Panc1 (cell line): ENCODE measurements around the gene RBMS3.

Source experiments
- POLR2AphosphoS5 ChIP-seq: IDR thresholded peaks from 2 replicates; pipeline ENCODE4 v1.6.1; 2012; ENCODE audit warnings: mild to moderate bottlenecking, low read depth, low read length, moderate library complexity
- SIN3A ChIP-seq: IDR thresholded peaks from 2 replicates; pipeline ENCODE4 v1.6.1; 2012; ENCODE audit warnings: low read depth, mild to moderate bottlenecking, low read length, moderate library complexity, borderline replicate concordance; ENCODE audit not compliant: insufficient read depth
- TCF7L2 ChIP-seq: IDR thresholded peaks from 2 replicates; pipeline ENCODE4 v1.6.1; 2011; ENCODE audit warnings: mild to moderate bottlenecking, low read depth, low read length, inconsistent platforms
- TF ChIP-seq, protein P1 (sequence below): fragments of 450-650 bp; IDR thresholded peaks from 2 replicates; pipeline ENCODE4 v1.5.1; 2017; ENCODE audit warnings: mild to moderate bottlenecking
- TF ChIP-seq, protein P2 (sequence below), 2 experiments: IDR thresholded peaks; 2 replicates each; pipeline ENCODE4 v1.6.1; 2011 to 2012; ENCODE audit warnings: low read depth in 2 of 2, control low read depth in 1 of 2, low read length in 1 of 2, mild to moderate bottlenecking in 1 of 2, moderate library complexity in 1 of 2; ENCODE audit not compliant: insufficient read depth in 1 of 2

DNA sequence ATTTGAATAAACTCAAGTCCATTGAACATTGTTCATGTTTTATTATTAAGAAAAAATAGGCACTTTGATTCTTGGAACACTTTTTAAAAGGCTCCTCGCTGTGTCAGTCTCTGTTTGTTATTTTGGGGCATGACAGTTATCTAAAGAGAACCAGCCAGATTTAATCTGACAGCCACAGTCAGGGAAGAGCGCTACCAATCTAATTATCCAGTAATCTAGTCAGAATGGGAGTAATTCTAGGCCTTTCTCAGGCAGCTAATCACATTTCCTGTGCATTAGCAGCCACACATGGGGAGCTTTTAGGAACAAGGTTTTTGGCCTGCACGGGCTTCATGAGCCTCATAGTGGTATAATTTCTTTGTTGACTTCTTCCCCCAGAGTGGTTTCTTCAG is 362.2 kb downstream of the RBMS3 start:
- TF ChIP-seq, protein P1, sequence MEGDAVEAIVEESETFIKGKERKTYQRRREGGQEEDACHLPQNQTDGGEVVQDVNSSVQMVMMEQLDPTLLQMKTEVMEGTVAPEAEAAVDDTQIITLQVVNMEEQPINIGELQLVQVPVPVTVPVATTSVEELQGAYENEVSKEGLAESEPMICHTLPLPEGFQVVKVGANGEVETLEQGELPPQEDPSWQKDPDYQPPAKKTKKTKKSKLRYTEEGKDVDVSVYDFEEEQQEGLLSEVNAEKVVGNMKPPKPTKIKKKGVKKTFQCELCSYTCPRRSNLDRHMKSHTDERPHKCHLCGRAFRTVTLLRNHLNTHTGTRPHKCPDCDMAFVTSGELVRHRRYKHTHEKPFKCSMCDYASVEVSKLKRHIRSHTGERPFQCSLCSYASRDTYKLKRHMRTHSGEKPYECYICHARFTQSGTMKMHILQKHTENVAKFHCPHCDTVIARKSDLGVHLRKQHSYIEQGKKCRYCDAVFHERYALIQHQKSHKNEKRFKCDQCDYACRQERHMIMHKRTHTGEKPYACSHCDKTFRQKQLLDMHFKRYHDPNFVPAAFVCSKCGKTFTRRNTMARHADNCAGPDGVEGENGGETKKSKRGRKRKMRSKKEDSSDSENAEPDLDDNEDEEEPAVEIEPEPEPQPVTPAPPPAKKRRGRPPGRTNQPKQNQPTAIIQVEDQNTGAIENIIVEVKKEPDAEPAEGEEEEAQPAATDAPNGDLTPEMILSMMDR, result no peak
- TF ChIP-seq POLR2AphosphoS5, result no peak
- no peak for TF ChIP-seq TCF7L2
- TF ChIP-seq, protein P2, sequence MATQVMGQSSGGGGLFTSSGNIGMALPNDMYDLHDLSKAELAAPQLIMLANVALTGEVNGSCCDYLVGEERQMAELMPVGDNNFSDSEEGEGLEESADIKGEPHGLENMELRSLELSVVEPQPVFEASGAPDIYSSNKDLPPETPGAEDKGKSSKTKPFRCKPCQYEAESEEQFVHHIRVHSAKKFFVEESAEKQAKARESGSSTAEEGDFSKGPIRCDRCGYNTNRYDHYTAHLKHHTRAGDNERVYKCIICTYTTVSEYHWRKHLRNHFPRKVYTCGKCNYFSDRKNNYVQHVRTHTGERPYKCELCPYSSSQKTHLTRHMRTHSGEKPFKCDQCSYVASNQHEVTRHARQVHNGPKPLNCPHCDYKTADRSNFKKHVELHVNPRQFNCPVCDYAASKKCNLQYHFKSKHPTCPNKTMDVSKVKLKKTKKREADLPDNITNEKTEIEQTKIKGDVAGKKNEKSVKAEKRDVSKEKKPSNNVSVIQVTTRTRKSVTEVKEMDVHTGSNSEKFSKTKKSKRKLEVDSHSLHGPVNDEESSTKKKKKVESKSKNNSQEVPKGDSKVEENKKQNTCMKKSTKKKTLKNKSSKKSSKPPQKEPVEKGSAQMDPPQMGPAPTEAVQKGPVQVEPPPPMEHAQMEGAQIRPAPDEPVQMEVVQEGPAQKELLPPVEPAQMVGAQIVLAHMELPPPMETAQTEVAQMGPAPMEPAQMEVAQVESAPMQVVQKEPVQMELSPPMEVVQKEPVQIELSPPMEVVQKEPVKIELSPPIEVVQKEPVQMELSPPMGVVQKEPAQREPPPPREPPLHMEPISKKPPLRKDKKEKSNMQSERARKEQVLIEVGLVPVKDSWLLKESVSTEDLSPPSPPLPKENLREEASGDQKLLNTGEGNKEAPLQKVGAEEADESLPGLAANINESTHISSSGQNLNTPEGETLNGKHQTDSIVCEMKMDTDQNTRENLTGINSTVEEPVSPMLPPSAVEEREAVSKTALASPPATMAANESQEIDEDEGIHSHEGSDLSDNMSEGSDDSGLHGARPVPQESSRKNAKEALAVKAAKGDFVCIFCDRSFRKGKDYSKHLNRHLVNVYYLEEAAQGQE (IDR thresholded peaks at IDR 0.05; ENCODE audit: insufficient read depth in 1 of 2, low read depth in 2 of 2, low read length in 1 of 2), result no peak
- TF ChIP-seq SIN3A, result no peak
